Astrocyte (in vitro differentiated cells and primary cell): Measurements from ENCODE around the gene SMIM5. TPM values are rescaled to one million over a fixed set of nuclear protein-coding genes. Genes with fewer than 3 reads are reported as not detected.

Experiments
- DNase-seq: peaks from one replicate; pipeline ENCODE4 v3.0.0-alpha.2; 2010; ENCODE audit warnings: low read depth
- FAIRE-seq: peaks from 2 replicates; lab custom pipeline; 2011; peaks lifted over from hg19 to GRCh38; lab: Jason Lieb, UNC
- H2AFZ ChIP-seq: 2 replicates; pipeline ENCODE4 v1.6.0; 2012; ENCODE audit warnings: low read depth, low read length, inconsistent platforms
- H3K27ac ChIP-seq: 2 replicates; pipeline ENCODE4 v1.5.1; 2011; ENCODE audit warnings: low read depth, low read length, inconsistent platforms
- H3K27me3 ChIP-seq: 2 replicates; pipeline ENCODE4 v1.6.0; 2011; ENCODE audit warnings: low read length, inconsistent platforms; ENCODE audit not compliant: insufficient read depth
- H3K36me3 ChIP-seq: 2 replicates; pipeline ENCODE4 v1.5.1; 2011; ENCODE audit warnings: low read length, inconsistent platforms; ENCODE audit not compliant: insufficient read depth
- H3K4me1 ChIP-seq: 2 replicates; pipeline ENCODE4 v1.5.1; 2011; ENCODE audit warnings: low read length, inconsistent platforms; ENCODE audit not compliant: insufficient read depth
- H3K4me2 ChIP-seq: 2 replicates; pipeline ENCODE4 v1.6.0; 2012; ENCODE audit warnings: low read length, inconsistent platforms
- H3K4me3 ChIP-seq: 2 replicates; pipeline ENCODE4 v1.5.1; 2011; ENCODE audit warnings: low read depth, mild to moderate bottlenecking, low read length, inconsistent platforms; ENCODE audit not compliant: insufficient read depth
- H3K79me2 ChIP-seq: 2 replicates; pipeline ENCODE4 v1.6.0; 2012; ENCODE audit warnings: mild to moderate bottlenecking, low read length, inconsistent platforms; ENCODE audit not compliant: insufficient read depth
- H3K9ac ChIP-seq: 2 replicates; pipeline ENCODE4 v1.6.0; 2012; ENCODE audit warnings: mild to moderate bottlenecking, low read length, inconsistent platforms
- H3K9me3 ChIP-seq: 2 replicates; pipeline ENCODE4 v1.5.1; 2012; ENCODE audit warnings: low read depth, mild to moderate bottlenecking, low read length, inconsistent platforms; ENCODE audit not compliant: insufficient read depth
- H4K20me1 ChIP-seq: 2 replicates; pipeline ENCODE4 v1.6.0; 2012; ENCODE audit warnings: low read length, inconsistent platforms; ENCODE audit not compliant: insufficient read depth
- H3K27ac Mint-ChIP-seq: one replicate; pipeline ENCODE4 v1.8.0; 2021; ENCODE audit warnings: mild to moderate bottlenecking, mixed read lengths; ENCODE audit not compliant: unreplicated experiment
- H3K27me3 Mint-ChIP-seq: one replicate; pipeline ENCODE4 v1.8.0; 2021; ENCODE audit warnings: low read depth, mixed read lengths; ENCODE audit not compliant: unreplicated experiment
- H3K36me3 Mint-ChIP-seq: one replicate; pipeline ENCODE4 v1.8.0; 2021; ENCODE audit warnings: low read depth, mixed read lengths; ENCODE audit not compliant: unreplicated experiment
- H3K4me1 Mint-ChIP-seq: one replicate; pipeline ENCODE4 v1.8.0; 2021; ENCODE audit warnings: low read depth, mixed read lengths; ENCODE audit not compliant: unreplicated experiment
- H3K4me3 Mint-ChIP-seq: one replicate; pipeline ENCODE4 v1.8.0; 2021; ENCODE audit warnings: mild to moderate bottlenecking, moderate library complexity, mixed read lengths; ENCODE audit not compliant: unreplicated experiment
- H3K9me3 Mint-ChIP-seq: one replicate; pipeline ENCODE4 v1.8.0; 2021; ENCODE audit warnings: mild to moderate bottlenecking, mixed read lengths; ENCODE audit not compliant: unreplicated experiment
- CTCF ChIP-seq: IDR thresholded peaks from 2 replicates; pipeline ENCODE4 v1.5.1; 2011; ENCODE audit warnings: low read depth, mild to moderate bottlenecking, inconsistent platforms, low read length, moderate library complexity; ENCODE audit not compliant: insufficient read depth
- EZH2 ChIP-seq: IDR thresholded peaks from 2 replicates; pipeline ENCODE4 v1.6.1; 2012; ENCODE audit warnings: mild to moderate bottlenecking, low read length, inconsistent platforms; ENCODE audit not compliant: insufficient read depth
- total RNA-seq: library from RNA; stranded (reverse); gene quantifications from 2 replicates; pipeline ENCODE4 v1.2.1, GENCODE V29; 2021

The SMIM5 gene
- total RNA-seq, 1 donor from 2014 or later, result 0.07 TPM

GRCh38 chr17:75617218-75617617, 16.0 kb upstream of the SMIM5 start:
- Mint-ChIP-seq H3K27ac (no peak overlapping the region), H3K4me3 (no peak overlapping the region), H3K36me3 (peaks cover 3% of the 10 kb centered on the region), H3K27me3 (peaks cover 24% of the 10 kb centered on the region), H3K4me1 (peaks cover 3% of the 10 kb centered on the region), H3K9me3 (no peaks in the 10 kb centered on the region)
- H3K27me3 ChIP-seq, result no peaks in the 10 kb centered on the region
- TF ChIP-seq EZH2, result no peak
- no peak for TF ChIP-seq CTCF
- no peak overlapping the region for H2AFZ ChIP-seq
- no peaks in the 10 kb centered on the region for H3K79me2 ChIP-seq
- H3K9ac ChIP-seq, result no peak overlapping the region
- H3K9me3 ChIP-seq, result no peaks in the 10 kb centered on the region
- H3K27ac ChIP-seq, result no peak overlapping the region
- H3K4me1 ChIP-seq, result no peaks in the 10 kb centered on the region
- H3K4me2 ChIP-seq, result no peak overlapping the region
- H3K36me3 ChIP-seq, result no peaks in the 10 kb centered on the region
- no peak for DNase-seq
- H3K4me3 ChIP-seq, result no peak overlapping the region
- H4K20me1 ChIP-seq, result no peaks in the 10 kb centered on the region
- FAIRE-seq, result no peak

- peaks cover 3% of the 10 kb centered on the region for H3K36me3 Mint-ChIP-seq
- Histone ChIP-seq H3K4me1 (no peaks in the 10 kb centered on the region), H3K9ac (no peak overlapping the region), H3K36me3 (no peaks in the 10 kb centered on the region), H3K4me2 (no peak overlapping the region), H2AFZ (no peak overlapping the region), H3K4me3 (no peak overlapping the region), H3K79me2 (no peaks in the 10 kb centered on the region), H3K27ac (no peak overlapping the region), H3K9me3 (no peaks in the 10 kb centered on the region), H4K20me1 (no peaks in the 10 kb centered on the region), H3K27me3 (no peaks in the 10 kb centered on the region)
- FAIRE-seq, result no peak
- no peak for TF ChIP-seq EZH2
- TF ChIP-seq CTCF, result no peak
- H3K27ac Mint-ChIP-seq, result no peak overlapping the region
- peaks cover 7% of the 10 kb centered on the region for H3K4me1 Mint-ChIP-seq
- no peak for DNase-seq
- no peaks in the 10 kb centered on the region for H3K9me3 Mint-ChIP-seq
- peaks cover 24% of the 10 kb centered on the region for H3K27me3 Mint-ChIP-seq
- H3K4me3 Mint-ChIP-seq, result no peak overlapping the region
These were observed 15.6 kb upstream of the SMIM5 start for GRCh38 chr17:75617675-75618074.

- TF ChIP-seq EZH2 (no peak), CTCF (peak; percentile 43)
- H3K4me3 ChIP-seq, result no peak overlapping the region
- H3K27ac ChIP-seq, result no peak overlapping the region
- H3K27me3 Mint-ChIP-seq, result peaks cover 23% of the 10 kb centered on the region
- H3K4me3 Mint-ChIP-seq, result no peak overlapping the region
- H3K4me2 ChIP-seq, result no peak overlapping the region
- peaks cover 3% of the 10 kb centered on the region for H3K36me3 Mint-ChIP-seq
- H3K79me2 ChIP-seq, result no peaks in the 10 kb centered on the region
- no peaks in the 10 kb centered on the region for H3K27me3 ChIP-seq
- no peak overlapping the region for H2AFZ ChIP-seq
- H3K9me3 Mint-ChIP-seq, result no peaks in the 10 kb centered on the region
- H3K9me3 ChIP-seq, result no peaks in the 10 kb centered on the region
- DNase-seq (peak; percentile 22), FAIRE-seq (no peak)
- no peaks in the 10 kb centered on the region for H3K4me1 ChIP-seq
- H4K20me1 ChIP-seq, result no peaks in the 10 kb centered on the region
- H3K36me3 ChIP-seq, result no peaks in the 10 kb centered on the region
- H3K9ac ChIP-seq, result no peak overlapping the region
- no peak overlapping the region for H3K27ac Mint-ChIP-seq
- peaks cover 11% of the 10 kb centered on the region for H3K4me1 Mint-ChIP-seq
These were observed 13.5 kb upstream of the SMIM5 start for GRCh38 chr17:75619506-75620431.
